H1 (cell line): ENCODE measurements around the gene MUSTN1. TPM values are rescaled to one million over a fixed set of nuclear protein-coding genes. Genes with fewer than 3 reads are reported as not detected.

Experiments
- CTCF ChIA-PET: fragments of 300-600 bp; sonication (Branson Sonifier 250); formaldehyde crosslinking; loops from one replicate; lab custom pipeline; 2021; ENCODE audit not compliant: partially characterized antibody; lab: Charles Lee
- POLR2A ChIA-PET: fragments of 300-600 bp; sonication (Branson Sonifier 250); formaldehyde crosslinking; loops from one replicate; lab custom pipeline; 2021; ENCODE audit warnings: inconsistent platforms; ENCODE audit not compliant: partially characterized antibody; lab: Charles Lee
- DNase-seq, 2 experiments: peaks; one replicate each; pipeline versions ENCODE4 v3.0.0 to v3.0.0-alpha.2; 2010 to 2022; ENCODE audit warnings: low spot score in 2 of 2, low read depth in 1 of 2, mixed read lengths in 1 of 2
- FAIRE-seq: peaks from 2 replicates; lab custom pipeline; 2011; peaks lifted over from hg19 to GRCh38; lab: Jason Lieb, UNC
- H2AFZ ChIP-seq: 2 replicates; pipeline ENCODE4 v1.8.1; 2012; ENCODE audit warnings: low read length, inconsistent platforms
- H2AK5ac ChIP-seq: 2 replicates; pipeline ENCODE4 v1.6.1; 2013; ENCODE audit warnings: low read depth, low read length
- H2BK120ac ChIP-seq: replicated peaks from 2 replicates; pipeline ENCODE3; 2013; ENCODE audit warnings: low read depth, low read length, inconsistent platforms
- H2BK12ac ChIP-seq: 2 replicates; pipeline ENCODE4 v1.6.1; 2013; ENCODE audit warnings: low read depth, low read length
- H2BK15ac ChIP-seq: 2 replicates; pipeline ENCODE4 v1.6.1; 2013; ENCODE audit warnings: low read length
- H2BK20ac ChIP-seq: 2 replicates; pipeline ENCODE4 v1.6.1; 2013; ENCODE audit warnings: low read length
- H2BK5ac ChIP-seq: 2 replicates; pipeline ENCODE4 v1.6.1; 2013; ENCODE audit warnings: low read depth, low read length
- H3K14ac ChIP-seq: 2 replicates; pipeline ENCODE4 v1.6.1; 2013; ENCODE audit warnings: inconsistent platforms; ENCODE audit not compliant: insufficient read length
- H3K18ac ChIP-seq: 2 replicates; pipeline ENCODE4 v1.6.1; 2013; ENCODE audit warnings: low read length; ENCODE audit errors: extremely low read depth
- H3K23ac ChIP-seq: 2 replicates; pipeline ENCODE4 v1.6.1; 2013; ENCODE audit warnings: inconsistent platforms; ENCODE audit not compliant: insufficient read length
- H3K23me2 ChIP-seq: 2 replicates; pipeline ENCODE4 v1.6.1; 2013; ENCODE audit warnings: low read depth, low read length
- H3K27ac ChIP-seq: 2 replicates; pipeline ENCODE4 v1.6.1; 2011; ENCODE audit warnings: low read depth, low read length, inconsistent platforms
- H3K27me3 ChIP-seq, 4 experiments: replicated peaks in 1 of 4; 1 replicate in 1 of 4; 2 replicates in 3 of 4; pipeline versions ENCODE4 v1.6.1 to v1.8.1; 2011 to 2013; ENCODE audit warnings: low read length in 3 of 4, mild to moderate bottlenecking in 3 of 4, inconsistent platforms in 2 of 4, mixed read lengths in 2 of 4, moderate library complexity in 1 of 4; ENCODE audit not compliant: control insufficient read depth in 3 of 4, insufficient read depth in 3 of 4; ENCODE audit errors: extremely low read depth in 1 of 4
- H3K36me3 ChIP-seq, 4 experiments: 2 replicates each; pipeline versions ENCODE4 v1.6.1 to v1.8.1; 2011 to 2013; ENCODE audit warnings: mild to moderate bottlenecking in 4 of 4, low read length in 3 of 4, moderate library complexity in 2 of 4, control low read depth in 1 of 4, inconsistent platforms in 1 of 4; ENCODE audit not compliant: insufficient read depth in 4 of 4, control insufficient read depth in 2 of 4
- H3K4ac ChIP-seq: replicated peaks from 2 replicates; pipeline ENCODE3; 2013; ENCODE audit warnings: low read length, low read depth, mixed read lengths, inconsistent platforms; ENCODE audit not compliant: insufficient read length
- H3K4me1 ChIP-seq, 4 experiments: replicated peaks in 1 of 4; 1 replicate in 1 of 4; 2 replicates in 3 of 4; pipeline versions ENCODE4 v1.6.1 to v1.8.1; 2011 to 2013; ENCODE audit warnings: low read length in 3 of 4, inconsistent platforms in 2 of 4, mixed read lengths in 1 of 4; ENCODE audit not compliant: insufficient read depth in 4 of 4, control insufficient read depth in 3 of 4
- H3K4me2 ChIP-seq, 2 experiments: 2 replicates each; pipeline versions ENCODE4 v1.6.1 to v1.8.1; 2011 to 2013; ENCODE audit warnings: low read depth in 2 of 2, low read length in 2 of 2, control low read depth in 1 of 2, inconsistent platforms in 1 of 2, mild to moderate bottlenecking in 1 of 2; ENCODE audit not compliant: insufficient read depth in 1 of 2
- H3K4me3 ChIP-seq, 4 experiments: fragments of 200-600, 300-600 bp in 1 of 4; sonication (generic), shearing (Covaris generic), sonication (Bioruptor Twin) in 1 of 4; 2 replicates each; pipeline versions ENCODE4 v1.5.1 to v1.8.1; 2011 to 2016; ENCODE audit warnings: low read length in 4 of 4, low read depth in 3 of 4, control low read depth in 2 of 4, inconsistent platforms in 2 of 4, mild to moderate bottlenecking in 2 of 4, mixed read lengths in 1 of 4, moderate library complexity in 1 of 4; ENCODE audit not compliant: insufficient read depth in 2 of 4; ENCODE audit errors: extremely low read depth in 1 of 4
- H3K56ac ChIP-seq: replicated peaks from 2 replicates; pipeline ENCODE3; 2013; ENCODE audit warnings: low read depth, mild to moderate bottlenecking, mixed read lengths, low read length, inconsistent platforms; ENCODE audit not compliant: insufficient read length
- H3K79me1 ChIP-seq: 2 replicates; pipeline ENCODE4 v1.6.1; 2013; ENCODE audit warnings: low read depth, low read length, control low read depth
- H3K79me2 ChIP-seq, 2 experiments: 2 replicates each; pipeline versions ENCODE4 v1.6.1 to v1.8.1; 2012 to 2013; ENCODE audit warnings: low read length in 2 of 2, mild to moderate bottlenecking in 2 of 2, inconsistent platforms in 1 of 2; ENCODE audit not compliant: insufficient read depth in 2 of 2, control insufficient read depth in 1 of 2
- H3K9ac ChIP-seq, 4 experiments: replicated peaks in 1 of 4; 1 replicate in 1 of 4; 2 replicates in 3 of 4; pipeline versions ENCODE4 v1.6.1 to v1.8.1; 2011 to 2013; ENCODE audit warnings: low read depth in 3 of 4, low read length in 3 of 4, control low read depth in 2 of 4, mild to moderate bottlenecking in 2 of 4, moderate library complexity in 2 of 4, inconsistent platforms in 1 of 4; ENCODE audit errors: extremely low read depth in 1 of 4
- H3K9me3 ChIP-seq, 2 experiments: 2 replicates each; pipeline versions ENCODE4 v1.6.1 to v1.8.1; 2012 to 2013; ENCODE audit warnings: mild to moderate bottlenecking in 2 of 2, moderate library complexity in 2 of 2, control low read depth in 1 of 2, inconsistent platforms in 1 of 2, low read depth in 1 of 2, low read length in 1 of 2, mixed read lengths in 1 of 2; ENCODE audit not compliant: insufficient read depth in 2 of 2
- H4K20me1 ChIP-seq, 2 experiments: replicated peaks in 1 of 2; 2 replicates each; pipeline versions ENCODE3 to v1.8.1; 2011 to 2013; ENCODE audit warnings: inconsistent platforms in 2 of 2, low read length in 2 of 2, mild to moderate bottlenecking in 1 of 2; ENCODE audit not compliant: insufficient read depth in 2 of 2, control insufficient read depth in 1 of 2
- H4K5ac ChIP-seq: 2 replicates; pipeline ENCODE4 v1.6.1; 2013; ENCODE audit warnings: low read length, low read depth, mixed read lengths, inconsistent platforms; ENCODE audit not compliant: insufficient read length
- H4K8ac ChIP-seq: 2 replicates; pipeline ENCODE4 v1.8.0; 2013; ENCODE audit warnings: mild to moderate bottlenecking, moderate library complexity, low read length, inconsistent platforms; ENCODE audit not compliant: insufficient read depth; ENCODE audit errors: extremely low read depth
- H4K91ac ChIP-seq: replicated peaks from 2 replicates; pipeline ENCODE3; 2013; ENCODE audit warnings: low read length, mixed read lengths, inconsistent platforms; ENCODE audit not compliant: insufficient read length
- BACH1 ChIP-seq: IDR thresholded peaks from 2 replicates; pipeline ENCODE4 v1.6.1; 2012; ENCODE audit warnings: low read length, improper control_type of control experiment
- CREB1 ChIP-seq: IDR thresholded peaks from 2 replicates; pipeline ENCODE4 v1.6.1; 2012; ENCODE audit warnings: inconsistent platforms
- NRF1 ChIP-seq: IDR thresholded peaks from 2 replicates; pipeline ENCODE4 v1.6.1; 2011; ENCODE audit warnings: mild to moderate bottlenecking, low read depth, low read length, improper control_type of control experiment
- POLR2A ChIP-seq, 2 experiments: IDR thresholded peaks; 1 replicate in 1 of 2; 2 replicates in 1 of 2; pipeline ENCODE4 v1.6.1; 2011; ENCODE audit warnings: low read depth in 2 of 2, low read length in 2 of 2, mild to moderate bottlenecking in 2 of 2; ENCODE audit errors: control extremely low read depth in 1 of 2
- TBP ChIP-seq: IDR thresholded peaks from 2 replicates; pipeline ENCODE4 v1.6.1; 2011; ENCODE audit warnings: low read depth, low read length, improper control_type of control experiment
- YY1 ChIP-seq: IDR thresholded peaks from 2 replicates; pipeline ENCODE4 v1.6.1; 2011; ENCODE audit warnings: low read depth, mild to moderate bottlenecking, low read length
- WGBS, 2 experiments: shearing (Covaris generic) in 1 of 2; methylation state at CpG; one replicate each; pipeline versions ENCODE4 v1.1.6 to v1.1.7; 2013 to 2015; ENCODE audit warnings: low lambda C conversion rate in 2 of 2, mixed read lengths in 2 of 2, inconsistent platforms in 1 of 2, low coverage in 1 of 2, missing lambda C conversion rate in 1 of 2; ENCODE audit not compliant: insufficient replicate concordance in 2 of 2, insufficient coverage in 1 of 2, insufficient read length in 1 of 2; ENCODE audit errors: extremely low coverage in 1 of 2, missing lambda C conversion rate in 1 of 2; 5-methylcytosine and 5-hydroxymethylcytosine counted together
- polyA plus RNA-seq, 7 experiments: library from polyadenylated mRNA; depleted of rRNA in 3 of 7; stranded (reverse) in 5 of 7; unstranded in 2 of 7; fragments of >200 nt in 5 of 7; fragments of 200-250 nt in 2 of 7; gene quantifications; 1 replicate in 5 of 7; 2 replicates in 1 of 7; 4 replicates in 1 of 7; pipeline versions ENCODE4 v1.2.1 to v1.2.3, GENCODE V29; 2011 to 2013; ENCODE audit warnings: missing spikeins in 2 of 7, mixed read lengths in 2 of 7
- total RNA-seq: library from RNA; stranded (reverse); fragmentation: NEBNext Ultra II Directional; extraction: Animal tissue kit (Norgen Biotek cat#: 25700); gene quantifications from 2 replicates; pipeline ENCODE4 v1.2.1, GENCODE V29; 2021

The MUSTN1 gene
- total and polyA plus RNA-seq, 2 of the 8 experiments (the other 6 are each of a cell fraction or from before 2014, with no cell fraction given), result 1.1 to 2.4 TPM

DNA sequence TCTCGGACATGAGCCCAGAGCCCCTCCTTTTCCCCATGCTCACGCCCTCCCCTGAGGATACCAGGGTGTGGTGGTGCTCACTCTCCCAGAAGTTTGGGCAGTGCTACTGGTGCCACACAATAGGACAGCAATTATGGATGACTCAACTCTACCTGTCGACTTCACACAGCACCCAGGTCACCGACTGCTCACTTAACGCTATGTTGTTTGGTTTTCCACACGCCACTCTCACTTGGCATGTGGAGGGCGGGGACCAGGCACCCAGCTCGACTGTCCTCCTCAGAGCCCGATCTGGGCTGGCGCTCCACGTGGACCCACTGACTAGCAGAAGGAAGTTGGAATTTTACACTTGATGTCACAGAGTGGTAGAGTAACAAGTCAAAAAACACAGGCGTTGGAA, 31.6 kb upstream of the MUSTN1 start:
- no peak overlapping the region for H3K14ac ChIP-seq
- no peaks in the 10 kb centered on the region for H3K4me1 ChIP-seq
- peaks cover 3% of the 10 kb centered on the region; the same call in 1 of the 2 replicates for H3K79me1 ChIP-seq
- H2BK20ac ChIP-seq, result no peak overlapping the region
- H3K79me2 ChIP-seq, result no peaks in the 10 kb centered on the region; a peak in 1 of 4 replicates
- no peak overlapping the region; the same call in 1 of the 2 replicates for H4K8ac ChIP-seq
- H3K9me3 ChIP-seq, result peaks cover 0 to 2% of the 10 kb centered on the region in 2 experiments; a peak in 3 of 4 replicates
- H4K91ac ChIP-seq, result no peak overlapping the region
- no peak overlapping the region for H3K23ac ChIP-seq
- no peak overlapping the region for H2BK120ac ChIP-seq
- H3K27me3 ChIP-seq, result no peaks in the 10 kb centered on the region
- DNase-seq (no peak), FAIRE-seq (no peak)
- H3K4ac ChIP-seq, result no peak overlapping the region
- no peak overlapping the region for H2BK15ac ChIP-seq
- no peak overlapping the region for H3K4me2 ChIP-seq
- no peak overlapping the region for H2AFZ ChIP-seq
- no peak overlapping the region for H2BK12ac ChIP-seq
- ChIA-PET POLR2A (no interaction called here), CTCF (interaction anchor here (0.6 to 1.9 kb wide), 5 partner anchors 9 to 410 kb away, joined by 3 to 9 read pairs (median 6); no protein-coding TSS in a partner anchor)
- 90% methylated on average over 12 of the region's 12 CpGs; no CpG with 5 or more reads in 1 of the 2 experiments for WGBS, 2 experiments
- peaks cover 0 to 2% of the 10 kb centered on the region in 2 experiments for H4K20me1 ChIP-seq
- H3K23me2 ChIP-seq, result no peaks in the 10 kb centered on the region; the same call in 1 of the 2 replicates
- H3K18ac ChIP-seq, result no peak overlapping the region
- no peak overlapping the region for H4K5ac ChIP-seq
- H3K56ac ChIP-seq, result no peak overlapping the region
- H2AK5ac ChIP-seq, result no peak overlapping the region
- no peak overlapping the region for H3K4me3 ChIP-seq
- H3K36me3 ChIP-seq, result no peaks in the 10 kb centered on the region
- no peak overlapping the region for H3K9ac ChIP-seq
- no peak overlapping the region for H3K27ac ChIP-seq
- no peak overlapping the region for H2BK5ac ChIP-seq
- TF ChIP-seq BACH1 (no peak), NRF1 (no peak), CREB1 (no peak), TBP (no peak), YY1 (no peak), POLR2A (IDR thresholded peaks at IDR 0.05; ENCODE audit: control extremely low read depth in 1 of 2, low read depth in 2 of 2, low read length in 2 of 2) (no peak)
